ENCODE results near the gene KRT75.

KRT75 gene

GRCh38 chr12:52390739-52391617, 43.2 kb downstream of the KRT75 start:
- DNase-seq (ENCODE audit: low read depth) = peak; percentile 38
- TF ChIP-seq CTCF (conservative IDR thresholded peaks at IDR 0.05; ENCODE audit: control insufficient read depth, insufficient read depth, low read depth, low read length) = peak; percentile 79
- H3K4me3 ChIP-seq (ENCODE audit: control insufficient read depth, low read depth, low read length) = no peak overlapping the region

GRCh38 chr12:52389313-52390207, 44.6 kb downstream of the KRT75 start:
- no peak overlapping the region for H3K4me3 ChIP-seq (ENCODE audit: control insufficient read depth, low read depth, low read length)
- DNase-seq (ENCODE audit: low read depth) = peak; percentile 35
- TF ChIP-seq CTCF (conservative IDR thresholded peaks at IDR 0.05; ENCODE audit: control insufficient read depth, insufficient read depth, low read depth, low read length) = no peak

- no peak for DNase-seq (ENCODE audit: low read depth)
- no peak for TF ChIP-seq CTCF (conservative IDR thresholded peaks at IDR 0.05; ENCODE audit: control insufficient read depth, insufficient read depth, low read depth, low read length)
- H3K4me3 ChIP-seq (ENCODE audit: control insufficient read depth, low read depth, low read length) = no peak overlapping the region
These were observed 46.3 kb downstream of the KRT75 start for GRCh38 chr12:52387859-52388258.

- no peak within 1 kb of the TSS for H3K4me3 ChIP-seq (ENCODE audit: control insufficient read depth, low read depth, low read length)
- no peak for DNase-seq (ENCODE audit: low read depth)
- TF ChIP-seq CTCF (conservative IDR thresholded peaks at IDR 0.05; ENCODE audit: control insufficient read depth, insufficient read depth, low read depth, low read length) = no peak
These were observed 48.9 kb downstream of the KRT75 start, which contains the start of gene KRT84 for GRCh38 chr12:52385226-52385702. Gene KRT84, minus strand, starts transcription at chr12:52385652. Its CDS starts 67 bp downstream, at chr12:52385585.

- no peak overlapping the region for H3K4me3 ChIP-seq (ENCODE audit: control insufficient read depth, low read depth, low read length)
- no peak for TF ChIP-seq CTCF (conservative IDR thresholded peaks at IDR 0.05; ENCODE audit: control insufficient read depth, insufficient read depth, low read depth, low read length)
- DNase-seq (ENCODE audit: low read depth) = no peak
These were observed 50.8 kb downstream of the KRT75 start for GRCh38 chr12:52383331-52383730.

GRCh38 chr12:52382854-52383253, 51.3 kb downstream of the KRT75 start:
- TF ChIP-seq CTCF (conservative IDR thresholded peaks at IDR 0.05; ENCODE audit: control insufficient read depth, insufficient read depth, low read depth, low read length) = no peak
- no peak for DNase-seq (ENCODE audit: low read depth)
- H3K4me3 ChIP-seq (ENCODE audit: control insufficient read depth, low read depth, low read length) = no peak overlapping the region
